ENCODE data around the gene VSIG4. TPM values are rescaled to one million over a fixed set of nuclear protein-coding genes. Genes with fewer than 3 reads are reported as not detected.

The VSIG4 gene
- total and polyA plus RNA-seq, 8 donors = 7.9 to 45.4 (median 20.0) TPM

- peak overlapping the region in 2 of 4 donors; percentile 16 to 27 for H3K4me3 ChIP-seq
- intact Hi-C loops (cut with DNase I; ENCODE audit: low total_unique reads) = no loop called here
- no peaks in the 10 kb centered on the region for H3K4me1 ChIP-seq
- H3K9me3 ChIP-seq = no peaks in the 10 kb centered on the region
- no peaks in the 10 kb centered on the region for H3K36me3 ChIP-seq
- H3K27ac ChIP-seq = peak overlapping the region in 2 of 5 donors; percentile 68 to 74
- TF ChIP-seq EP300 (IDR thresholded peaks at IDR 0.05) (no peak), POLR2AphosphoS5 (IDR thresholded peaks at IDR 0.05) (no peak), CTCF (IDR thresholded peaks at IDR 0.05) (no peak), POLR2A (IDR thresholded peaks at IDR 0.05) (no peak)
- no peaks in the 10 kb centered on the region for H3K27me3 ChIP-seq
- DNase-seq = no peak
Observed at GRCh38 chrX:66017659-66018170, 22.2 kb downstream of the VSIG4 start.

GRCh38 chrX:66016905-66017658 is 22.8 kb downstream of the VSIG4 start:
- DNase-seq = no peak
- TF ChIP-seq POLR2A (IDR thresholded peaks at IDR 0.05) (no peak), POLR2AphosphoS5 (IDR thresholded peaks at IDR 0.05) (no peak), CTCF (IDR thresholded peaks at IDR 0.05) (no peak)

GRCh38 chrX:66015900-66016689 is 23.8 kb downstream of the VSIG4 start:
- no peaks in the 10 kb centered on the region for H3K36me3 ChIP-seq
- no peaks in the 10 kb centered on the region for H3K27me3 ChIP-seq

More at GRCh38 chrX:66016905-66017658, 22.8 kb downstream of the VSIG4 start:
- H3K9me3 ChIP-seq = no peaks in the 10 kb centered on the region
- H3K4me1 ChIP-seq = no peaks in the 10 kb centered on the region
- WGBS, 5 donors = 38 to 52% (median 46%) methylated on average over 2 of the region's 2 CpGs
- peak overlapping the region in 3 of 5 donors; percentile 2 to 74 (median 68) for H3K27ac ChIP-seq
- H3K36me3 ChIP-seq = no peaks in the 10 kb centered on the region
- intact Hi-C loops (cut with DNase I; ENCODE audit: low total_unique reads) = no loop called here
- peak overlapping the region in 2 of 4 donors; percentile 16 to 27 for H3K4me3 ChIP-seq
- no peaks in the 10 kb centered on the region for H3K27me3 ChIP-seq

More at GRCh38 chrX:66015900-66016689, 23.8 kb downstream of the VSIG4 start:
- no peaks in the 10 kb centered on the region for H3K4me1 ChIP-seq
- TF ChIP-seq EP300 (IDR thresholded peaks at IDR 0.05) (no peak), POLR2AphosphoS5 (IDR thresholded peaks at IDR 0.05) (no peak), CTCF (IDR thresholded peaks at IDR 0.05) (no peak), POLR2A (IDR thresholded peaks at IDR 0.05) (no peak)
- H3K9me3 ChIP-seq = no peaks in the 10 kb centered on the region
- WGBS, 5 donors = 0 to 89% (median 50%) methylated on average over 1 of the region's 1 CpG
- DNase-seq = no peak
- H3K4me3 ChIP-seq = peak overlapping the region in 3 of 4 donors; percentile 9 to 27 (median 17)
- peak overlapping the region in 2 of 5 donors; percentile 68 to 74 for H3K27ac ChIP-seq
- intact Hi-C loops (cut with DNase I; ENCODE audit: low total_unique reads) = no loop called here

All from stomach (tissue), 9 donors.